Panc1 (cell line): Measurements from ENCODE around the gene ZMIZ2. TPM values are rescaled to one million over a fixed set of nuclear protein-coding genes. Genes with fewer than 3 reads are reported as not detected.

Experiments used
- ATAC-seq: fragments of 200-7000 bp; cut with Tn5 transposase; 2 replicates; pipeline ENCODE4 v1.9.1; 2020; ENCODE audit warnings: mild to moderate bottlenecking, moderate library complexity
- BruUV-seq: library from RNA; stranded (reverse); fragments of 400-500 nt; replicated peaks from 2 replicates; lab custom pipeline; 2021; lab: Mats Ljungman, UMichigan
- CTCF ChIA-PET: fragments of 300-600 bp; sonication (Branson Sonifier 250); formaldehyde crosslinking; loops from one replicate; lab custom pipeline; 2022; ENCODE audit warnings: antibody characterized with exemption; lab: Charles Lee
- POLR2A ChIA-PET: fragments of 300-600 bp; sonication (Branson Sonifier 250); formaldehyde crosslinking; loops from one replicate; lab custom pipeline; 2022; ENCODE audit warnings: antibody characterized with exemption; lab: Charles Lee
- DNase-seq: peaks from one replicate; pipeline ENCODE4 v3.0.0-alpha.2; 2010; ENCODE audit warnings: low read depth, low spot score
- H3K27ac ChIP-seq: 2 replicates; pipeline ENCODE4 v1.5.1; 2011; ENCODE audit warnings: mild to moderate bottlenecking, low read length, inconsistent platforms
- H3K27me3 ChIP-seq: fragments of 200-500 bp; sonication (Bioruptor generic); 2 replicates; pipeline ENCODE4 v1.6.0; 2014; ENCODE audit warnings: low read length, inconsistent platforms; ENCODE audit not compliant: control insufficient read depth, insufficient read depth
- H3K36me3 ChIP-seq: fragments of 200-500 bp; sonication (Bioruptor generic); 2 replicates; pipeline ENCODE4 v1.5.1; 2014; ENCODE audit warnings: inconsistent platforms, mild to moderate bottlenecking, low read length, moderate library complexity; ENCODE audit not compliant: control insufficient read depth, insufficient read depth
- H3K4me1 ChIP-seq: 2 replicates; pipeline ENCODE4 v1.5.1; 2011; ENCODE audit warnings: inconsistent platforms, mild to moderate bottlenecking, low read length, moderate library complexity; ENCODE audit not compliant: control insufficient read depth, insufficient read depth
- H3K4me3 ChIP-seq, 2 experiments: 2 replicates each; pipeline ENCODE4 v1.5.1; 2011 to 2012; ENCODE audit warnings: low read depth in 2 of 2, low read length in 2 of 2, mild to moderate bottlenecking in 2 of 2, inconsistent platforms in 1 of 2, moderate library complexity in 1 of 2
- H3K9me3 ChIP-seq: fragments of 200-500 bp; sonication (Bioruptor generic); 2 replicates; pipeline ENCODE4 v1.5.1; 2014; ENCODE audit warnings: low read depth, mild to moderate bottlenecking, inconsistent platforms, low read length, moderate library complexity; ENCODE audit not compliant: control insufficient read depth, insufficient read depth
- POLR2AphosphoS5 ChIP-seq: IDR thresholded peaks from 2 replicates; pipeline ENCODE4 v1.6.1; 2012; ENCODE audit warnings: mild to moderate bottlenecking, low read depth, low read length, moderate library complexity
- SIN3A ChIP-seq: IDR thresholded peaks from 2 replicates; pipeline ENCODE4 v1.6.1; 2012; ENCODE audit warnings: low read depth, mild to moderate bottlenecking, low read length, moderate library complexity, borderline replicate concordance; ENCODE audit not compliant: insufficient read depth
- TCF7L2 ChIP-seq: IDR thresholded peaks from 2 replicates; pipeline ENCODE4 v1.6.1; 2011; ENCODE audit warnings: mild to moderate bottlenecking, low read depth, low read length, inconsistent platforms
- in situ Hi-C: cut with HindIII; loops from 2 replicates; pipeline ENCODE4 v1.10.0; 2016; ENCODE audit warnings: low sequenced_read_pairs, low pct_unique_long_range_greater_than_20kb
- intact Hi-C: fragments of 100-400 bp; cut with micrococcal nuclease; formaldehyde crosslinking; loops from one replicate; pipeline ENCODE4 v1.10.0; 2022; ENCODE audit not compliant: unreplicated experiment
- total RNA-seq: library from RNA; stranded (reverse); gene quantifications from one replicate; pipeline ENCODE4 v1.2.1, GENCODE V29; 2021; ENCODE audit not compliant: unreplicated experiment
- TF ChIP-seq, protein P1 (sequence below): fragments of 450-650 bp; IDR thresholded peaks from 2 replicates; pipeline ENCODE4 v1.5.1; 2017; ENCODE audit warnings: mild to moderate bottlenecking
- TF ChIP-seq, protein P2 (sequence below), 2 experiments: IDR thresholded peaks; 2 replicates each; pipeline ENCODE4 v1.6.1; 2011 to 2012; ENCODE audit warnings: low read depth in 2 of 2, control low read depth in 1 of 2, low read length in 1 of 2, mild to moderate bottlenecking in 1 of 2, moderate library complexity in 1 of 2; ENCODE audit not compliant: insufficient read depth in 1 of 2

ZMIZ2 gene
- total RNA-seq, 1 experiment from 2014 or later, result 137 TPM

DNA sequence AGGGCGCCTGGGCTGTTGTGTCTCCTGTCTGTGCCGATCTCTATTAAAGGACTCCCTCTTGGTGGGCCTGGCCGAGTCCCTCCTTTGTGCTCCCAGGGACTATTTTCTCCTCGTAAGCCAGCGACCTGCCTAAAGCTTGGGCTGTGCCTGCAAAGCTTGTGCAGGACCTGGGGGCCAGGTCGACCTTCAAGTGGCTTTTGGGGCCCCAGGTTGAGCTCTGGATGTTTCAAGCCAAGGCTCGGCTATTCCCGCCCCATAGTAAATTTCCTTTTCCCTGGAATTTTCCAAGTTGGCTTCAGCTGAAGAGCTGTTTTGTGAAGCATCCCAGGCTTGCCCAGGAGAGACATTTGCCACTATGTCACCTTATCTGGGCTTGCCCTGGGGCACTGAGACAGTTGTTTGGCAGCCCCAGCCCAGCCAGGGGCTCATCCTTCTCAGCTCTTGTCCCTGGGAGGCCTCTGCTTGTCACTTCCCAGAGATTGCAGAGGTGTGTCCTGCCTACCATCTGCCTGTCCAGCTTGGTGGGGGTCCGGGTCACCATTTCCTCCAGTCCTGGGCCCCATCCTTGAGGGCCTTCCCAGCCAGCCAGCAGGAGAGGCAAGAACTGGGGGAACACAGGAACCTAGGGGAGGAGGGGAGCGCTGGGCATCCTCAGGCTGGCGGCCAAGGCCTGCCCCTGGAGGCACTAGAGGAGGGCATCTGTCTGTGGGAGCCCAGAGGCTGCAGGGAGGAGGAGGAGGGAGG lies 20.2 kb downstream of the ZMIZ2 start:
- in situ Hi-C loops (no loop called here), intact Hi-C loops (no loop called here)
- CTCF ChIA-PET, result interaction anchor here (0.6 kb wide), 1 partner anchor 231 kb away, joined by 3 read pairs; no protein-coding TSS in a partner anchor

DNA sequence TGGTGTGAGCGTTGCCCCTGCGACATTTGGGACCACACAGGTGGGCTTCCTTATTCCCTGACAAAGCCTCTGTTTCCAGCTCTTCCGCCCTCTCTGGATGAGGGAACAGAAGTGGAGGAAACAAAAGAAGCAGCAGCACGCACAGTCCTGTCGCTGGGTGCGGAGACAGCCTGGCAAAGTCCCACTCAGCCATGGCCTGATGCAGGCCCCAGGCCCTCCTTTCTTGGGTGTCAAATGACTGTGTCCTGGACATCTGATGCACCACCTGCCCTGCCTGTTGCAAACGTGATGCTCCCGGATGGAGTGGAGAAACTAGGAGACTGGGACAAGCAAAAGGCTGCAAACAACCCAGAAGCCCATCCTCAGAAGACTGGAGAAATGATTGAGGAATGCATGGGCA lies 20.7 kb downstream of the ZMIZ2 start:
- CTCF ChIA-PET, result interaction anchor here (0.6 kb wide), 1 partner anchor 230 kb away, joined by 3 read pairs; no protein-coding TSS in a partner anchor
- no peak for DNase-seq
- no peaks in the 10 kb centered on the region for H3K9me3 ChIP-seq
- H3K27me3 ChIP-seq, result no peaks in the 10 kb centered on the region
- in situ Hi-C loops (no loop called here), intact Hi-C loops (no loop called here)
- peak; percentile 8; the same call in 1 of the 2 replicates for ATAC-seq
- POLR2A ChIA-PET, result no interaction called here
- peak overlapping the region; percentile 52 for H3K27ac ChIP-seq
- TF ChIP-seq POLR2AphosphoS5, result no peak; the same call in 1 of the 2 replicates
- TF ChIP-seq, protein P1, sequence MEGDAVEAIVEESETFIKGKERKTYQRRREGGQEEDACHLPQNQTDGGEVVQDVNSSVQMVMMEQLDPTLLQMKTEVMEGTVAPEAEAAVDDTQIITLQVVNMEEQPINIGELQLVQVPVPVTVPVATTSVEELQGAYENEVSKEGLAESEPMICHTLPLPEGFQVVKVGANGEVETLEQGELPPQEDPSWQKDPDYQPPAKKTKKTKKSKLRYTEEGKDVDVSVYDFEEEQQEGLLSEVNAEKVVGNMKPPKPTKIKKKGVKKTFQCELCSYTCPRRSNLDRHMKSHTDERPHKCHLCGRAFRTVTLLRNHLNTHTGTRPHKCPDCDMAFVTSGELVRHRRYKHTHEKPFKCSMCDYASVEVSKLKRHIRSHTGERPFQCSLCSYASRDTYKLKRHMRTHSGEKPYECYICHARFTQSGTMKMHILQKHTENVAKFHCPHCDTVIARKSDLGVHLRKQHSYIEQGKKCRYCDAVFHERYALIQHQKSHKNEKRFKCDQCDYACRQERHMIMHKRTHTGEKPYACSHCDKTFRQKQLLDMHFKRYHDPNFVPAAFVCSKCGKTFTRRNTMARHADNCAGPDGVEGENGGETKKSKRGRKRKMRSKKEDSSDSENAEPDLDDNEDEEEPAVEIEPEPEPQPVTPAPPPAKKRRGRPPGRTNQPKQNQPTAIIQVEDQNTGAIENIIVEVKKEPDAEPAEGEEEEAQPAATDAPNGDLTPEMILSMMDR, result no peak
- TF ChIP-seq, protein P2, sequence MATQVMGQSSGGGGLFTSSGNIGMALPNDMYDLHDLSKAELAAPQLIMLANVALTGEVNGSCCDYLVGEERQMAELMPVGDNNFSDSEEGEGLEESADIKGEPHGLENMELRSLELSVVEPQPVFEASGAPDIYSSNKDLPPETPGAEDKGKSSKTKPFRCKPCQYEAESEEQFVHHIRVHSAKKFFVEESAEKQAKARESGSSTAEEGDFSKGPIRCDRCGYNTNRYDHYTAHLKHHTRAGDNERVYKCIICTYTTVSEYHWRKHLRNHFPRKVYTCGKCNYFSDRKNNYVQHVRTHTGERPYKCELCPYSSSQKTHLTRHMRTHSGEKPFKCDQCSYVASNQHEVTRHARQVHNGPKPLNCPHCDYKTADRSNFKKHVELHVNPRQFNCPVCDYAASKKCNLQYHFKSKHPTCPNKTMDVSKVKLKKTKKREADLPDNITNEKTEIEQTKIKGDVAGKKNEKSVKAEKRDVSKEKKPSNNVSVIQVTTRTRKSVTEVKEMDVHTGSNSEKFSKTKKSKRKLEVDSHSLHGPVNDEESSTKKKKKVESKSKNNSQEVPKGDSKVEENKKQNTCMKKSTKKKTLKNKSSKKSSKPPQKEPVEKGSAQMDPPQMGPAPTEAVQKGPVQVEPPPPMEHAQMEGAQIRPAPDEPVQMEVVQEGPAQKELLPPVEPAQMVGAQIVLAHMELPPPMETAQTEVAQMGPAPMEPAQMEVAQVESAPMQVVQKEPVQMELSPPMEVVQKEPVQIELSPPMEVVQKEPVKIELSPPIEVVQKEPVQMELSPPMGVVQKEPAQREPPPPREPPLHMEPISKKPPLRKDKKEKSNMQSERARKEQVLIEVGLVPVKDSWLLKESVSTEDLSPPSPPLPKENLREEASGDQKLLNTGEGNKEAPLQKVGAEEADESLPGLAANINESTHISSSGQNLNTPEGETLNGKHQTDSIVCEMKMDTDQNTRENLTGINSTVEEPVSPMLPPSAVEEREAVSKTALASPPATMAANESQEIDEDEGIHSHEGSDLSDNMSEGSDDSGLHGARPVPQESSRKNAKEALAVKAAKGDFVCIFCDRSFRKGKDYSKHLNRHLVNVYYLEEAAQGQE (IDR thresholded peaks at IDR 0.05; ENCODE audit: insufficient read depth in 1 of 2, low read depth in 2 of 2, low read length in 1 of 2), result no peak
- no peak for TF ChIP-seq SIN3A
- TF ChIP-seq TCF7L2, result no peak
- peaks cover 12% of the 10 kb centered on the region for H3K36me3 ChIP-seq
- no peak overlapping the region for H3K4me3 ChIP-seq
- no TSS peak for BruUV-seq
- peaks cover 28% of the 10 kb centered on the region for H3K4me1 ChIP-seq

More for the DNA sequence above, 20.2 kb downstream of the ZMIZ2 start:
- BruUV-seq, result no TSS peak
- Histone ChIP-seq H3K4me3 (no peak overlapping the region), H3K27me3 (no peaks in the 10 kb centered on the region), H3K27ac (peak overlapping the region; percentile 52; the same call in 1 of the 2 replicates), H3K4me1 (peaks cover 28% of the 10 kb centered on the region), H3K36me3 (peaks cover 12% of the 10 kb centered on the region), H3K9me3 (no peaks in the 10 kb centered on the region)
- ATAC-seq (peak; percentile 23; the same call in 1 of the 2 replicates), DNase-seq (no peak)
- no peak for TF ChIP-seq TCF7L2
- TF ChIP-seq POLR2AphosphoS5, result no peak; the same call in 1 of the 2 replicates
- TF ChIP-seq, protein P2 (IDR thresholded peaks at IDR 0.05; ENCODE audit: insufficient read depth in 1 of 2, low read depth in 2 of 2, low read length in 1 of 2), result no peak
- TF ChIP-seq SIN3A, result no peak
- TF ChIP-seq, protein P1, result no peak
- POLR2A ChIA-PET, result no interaction called here
